DMS53 treated with DMSO at 0.1 percent for 48 hours (cell line): ENCODE data around the gene DLD.
"Not testable (repeated sequence)": the region's sequence is repeated elsewhere in the genome, so short reads cannot be mapped to it uniquely, and the experiment has no call there.

ENCODE experiments used
- DNase-seq: peaks from one replicate; lab custom pipeline; 2025; ENCODE audit not compliant: unreplicated experiment; lab: John Stamatoyannopoulos, UW

DLD gene

GRCh38 chr7:107914831-107915230, 23.8 kb downstream of the DLD start:
- no peak for DNase-seq

DNA sequence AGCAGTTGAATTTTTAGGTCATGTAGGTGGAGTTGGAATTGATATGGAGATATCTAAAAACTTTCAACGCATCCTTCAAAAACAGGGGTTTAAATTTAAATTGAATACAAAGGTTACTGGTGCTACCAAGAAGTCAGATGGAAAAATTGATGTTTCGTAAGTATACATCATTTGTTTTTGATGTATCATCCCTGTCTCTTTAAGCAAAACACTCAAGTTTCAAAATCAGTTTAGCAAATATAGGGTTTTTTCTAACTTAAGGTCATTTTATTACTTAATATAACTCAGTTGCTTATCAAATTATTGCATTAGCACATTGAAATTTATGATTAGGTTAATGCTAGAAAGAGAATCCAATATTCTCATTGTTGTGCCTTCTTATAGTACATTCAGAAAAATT, 24.6 kb downstream of the DLD start:
- DNase-seq: no peak

GRCh38 chr7:107917763-107918651, 27.0 kb downstream of the DLD start:
- no peak for DNase-seq

DNA sequence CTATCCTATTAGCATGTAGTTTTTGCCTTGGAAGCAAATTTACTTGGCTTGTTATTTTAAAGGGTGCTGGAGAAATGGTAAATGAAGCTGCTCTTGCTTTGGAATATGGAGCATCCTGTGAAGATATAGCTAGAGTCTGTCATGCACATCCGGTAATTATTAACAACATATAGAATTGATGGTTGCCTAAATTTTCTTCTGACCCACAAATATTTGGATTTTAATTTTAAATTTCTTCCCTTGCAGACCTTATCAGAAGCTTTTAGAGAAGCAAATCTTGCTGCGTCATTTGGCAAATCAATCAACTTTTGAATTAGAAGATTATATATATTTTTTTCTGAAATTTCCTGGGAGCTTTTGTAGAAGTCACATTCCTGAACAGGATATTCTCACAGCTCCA, 28.0 kb downstream of the DLD start:
- no peak for DNase-seq

- DNase-seq: no peak
Measured at GRCh38 chr7:107920048-107920772, 29.2 kb downstream of the DLD start.

DNA sequence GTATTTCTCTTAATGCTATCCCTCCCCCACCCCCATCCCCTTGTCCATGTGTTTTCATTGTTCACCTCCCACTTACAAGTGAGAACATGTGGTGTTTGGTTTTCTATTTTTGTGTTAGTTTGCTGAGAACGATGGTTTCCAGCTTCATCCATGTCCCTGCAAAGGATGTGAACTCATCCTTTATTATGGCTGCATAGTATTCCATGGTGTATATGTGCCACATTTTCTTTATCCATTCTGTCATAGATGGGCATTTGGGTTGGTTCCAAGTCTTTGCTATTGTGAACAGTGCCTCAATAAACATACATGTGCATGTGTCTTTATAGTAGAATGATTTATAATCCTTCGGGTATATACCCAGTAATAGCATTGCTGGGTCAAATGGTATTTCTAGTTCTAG, 30.8 kb downstream of the DLD start:
- not testable (repeated sequence) for DNase-seq

- DNase-seq: no peak
Measured at GRCh38 chr7:107922886-107923285, 31.9 kb downstream of the DLD start.

GRCh38 chr7:107924841-107925504, 34.0 kb downstream of the DLD start:
- DNase-seq: no peak

DNA sequence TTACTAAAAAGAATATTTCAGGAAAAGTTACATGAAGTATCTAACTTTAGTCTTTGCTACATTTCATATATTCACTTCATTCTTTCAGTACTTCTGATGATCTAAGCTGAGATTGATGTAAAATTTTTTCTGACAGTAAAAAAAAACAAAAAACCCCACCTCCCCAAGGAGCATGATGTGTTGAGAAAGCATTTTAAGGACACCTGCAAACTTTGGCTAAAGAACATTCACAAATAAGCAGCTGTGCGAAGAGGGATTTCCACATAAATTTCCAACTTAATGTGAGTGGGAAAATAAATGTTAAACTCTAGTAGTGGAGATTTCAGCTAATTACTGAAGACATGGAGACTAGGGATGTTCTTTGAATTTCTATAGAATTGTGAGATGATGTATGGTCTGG, 35.5 kb downstream of the DLD start:
- DNase-seq: no peak

GRCh38 chr7:107931740-107932515, 40.9 kb downstream of the DLD start:
- DNase-seq: no peak

DNA sequence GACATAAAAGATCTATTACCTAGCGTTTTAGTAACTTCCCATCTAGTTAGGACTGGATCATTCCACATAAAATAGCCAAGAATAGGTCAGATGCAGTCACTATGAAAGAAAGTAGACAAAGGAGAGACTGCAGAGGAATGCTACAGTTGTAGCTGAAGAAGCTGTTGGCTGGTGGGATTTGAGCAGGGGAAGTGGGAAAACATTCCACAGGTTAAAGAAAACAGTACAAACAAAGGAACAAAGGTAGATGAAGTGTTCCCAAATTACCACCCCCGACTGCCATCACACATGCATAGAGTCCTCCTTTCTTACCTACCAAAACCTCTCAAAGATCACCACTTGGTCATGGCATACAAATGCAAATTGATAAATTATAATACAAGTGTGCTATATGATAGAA, 41.8 kb downstream of the DLD start:
- DNase-seq: no peak

DNA sequence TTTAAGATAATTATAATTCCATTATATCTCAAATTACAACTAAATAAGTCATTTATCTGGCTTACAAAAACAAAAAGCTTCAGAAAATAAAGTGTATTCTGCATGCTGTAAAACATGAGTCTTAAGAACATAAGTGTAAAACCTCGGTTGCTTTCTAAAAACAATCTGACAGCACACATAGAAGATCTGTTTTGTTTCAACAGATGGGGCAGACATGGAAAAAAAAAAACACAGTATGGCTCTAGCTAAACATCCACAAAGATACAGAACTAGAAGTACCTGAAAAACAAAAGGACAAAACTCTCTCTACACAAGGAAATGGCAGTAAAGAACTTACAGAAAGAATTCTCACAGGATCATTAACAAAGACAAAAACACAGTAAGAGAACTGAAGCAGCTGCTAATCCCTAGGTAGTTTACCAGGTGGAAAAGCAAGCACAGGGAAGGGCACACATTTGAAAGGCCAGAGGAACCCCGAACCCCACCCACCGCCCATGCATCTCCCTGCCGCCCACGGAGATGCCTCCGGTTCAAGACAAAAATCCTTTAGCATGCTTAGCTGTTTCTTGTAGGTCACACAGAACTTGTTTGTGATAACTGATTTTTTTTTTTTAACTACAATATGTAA, 42.5 kb downstream of the DLD start:
- DNase-seq: no peak

GRCh38 chr7:107934991-107935770, 44.2 kb downstream of the DLD start:
- peak; percentile 8 for DNase-seq

DNA sequence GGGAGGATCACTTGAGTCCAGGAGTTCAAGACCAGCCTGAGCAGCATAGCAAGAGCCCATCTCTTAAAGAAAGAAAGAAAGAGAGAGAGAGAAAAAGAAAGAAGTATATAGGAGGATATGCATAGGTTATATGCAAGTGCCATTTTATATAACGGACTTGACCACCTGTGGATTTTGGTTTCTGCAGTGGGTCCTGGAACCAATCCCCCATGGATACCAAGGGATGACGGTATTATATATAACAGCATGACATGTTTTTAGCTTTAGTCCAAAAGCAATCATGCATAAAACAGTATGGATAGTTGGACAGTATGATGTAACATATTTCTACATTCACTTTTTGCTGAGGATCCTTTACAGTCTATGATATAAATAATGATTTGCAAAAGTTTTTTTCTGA, 45.3 kb downstream of the DLD start:
- no peak for DNase-seq

DNA sequence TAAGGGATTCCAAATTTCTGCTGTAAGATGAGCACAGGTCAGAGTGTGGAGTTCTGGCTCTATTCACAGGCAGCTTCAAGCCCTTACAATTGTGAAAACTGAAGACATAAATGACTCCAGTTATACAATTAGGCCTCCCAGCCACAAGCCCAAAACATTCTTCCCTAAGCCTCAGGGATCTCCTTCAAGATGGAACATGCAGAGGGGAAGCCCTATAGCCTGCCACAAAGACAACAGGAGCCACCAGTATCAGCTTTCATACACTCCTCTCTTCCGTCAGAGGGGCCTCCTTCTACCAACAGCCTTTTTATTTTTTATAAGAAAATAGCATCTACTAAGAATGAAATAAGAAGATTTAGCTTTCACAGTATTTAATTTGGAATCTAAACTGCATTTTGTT, 46.5 kb downstream of the DLD start:
- DNase-seq: no peak

DNA sequence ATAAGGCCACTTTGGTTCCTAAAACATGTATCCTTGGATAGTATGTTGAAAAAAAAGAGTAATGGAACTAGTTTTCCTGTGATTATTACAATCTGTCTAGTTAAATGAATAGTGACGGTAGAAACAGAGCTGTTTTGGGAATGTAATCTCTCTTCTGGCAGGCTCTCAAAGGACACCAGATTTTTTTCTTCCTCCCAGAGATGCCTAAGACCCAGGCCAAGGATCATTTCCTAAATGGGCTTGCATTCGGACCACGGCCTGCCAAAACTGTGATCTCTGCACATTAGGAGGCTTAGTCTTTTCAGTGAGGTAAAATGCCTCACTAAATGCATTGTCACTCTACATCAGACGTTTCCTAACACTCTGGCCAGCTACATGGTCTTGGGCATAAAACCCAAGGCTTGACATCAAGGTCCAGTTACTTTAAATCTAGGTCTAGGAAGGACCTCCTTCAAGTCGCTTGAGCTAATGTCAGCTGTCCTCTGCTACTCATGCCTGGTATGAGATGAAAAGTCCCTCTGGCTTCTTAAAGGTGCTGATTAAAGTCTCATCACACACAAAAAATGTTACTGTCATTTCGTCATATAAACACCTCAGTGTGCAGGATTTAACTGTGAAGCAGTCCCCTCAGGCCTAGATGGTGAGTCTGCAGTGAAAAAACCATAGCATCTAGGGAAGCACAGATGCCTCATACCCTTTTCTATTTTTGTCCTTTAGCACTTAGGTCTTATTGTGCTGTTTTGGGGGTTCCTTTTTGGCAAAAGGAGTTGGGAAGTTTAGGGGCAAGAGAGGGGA, 47.7 kb downstream of the DLD start:
- no peak for DNase-seq

DNA sequence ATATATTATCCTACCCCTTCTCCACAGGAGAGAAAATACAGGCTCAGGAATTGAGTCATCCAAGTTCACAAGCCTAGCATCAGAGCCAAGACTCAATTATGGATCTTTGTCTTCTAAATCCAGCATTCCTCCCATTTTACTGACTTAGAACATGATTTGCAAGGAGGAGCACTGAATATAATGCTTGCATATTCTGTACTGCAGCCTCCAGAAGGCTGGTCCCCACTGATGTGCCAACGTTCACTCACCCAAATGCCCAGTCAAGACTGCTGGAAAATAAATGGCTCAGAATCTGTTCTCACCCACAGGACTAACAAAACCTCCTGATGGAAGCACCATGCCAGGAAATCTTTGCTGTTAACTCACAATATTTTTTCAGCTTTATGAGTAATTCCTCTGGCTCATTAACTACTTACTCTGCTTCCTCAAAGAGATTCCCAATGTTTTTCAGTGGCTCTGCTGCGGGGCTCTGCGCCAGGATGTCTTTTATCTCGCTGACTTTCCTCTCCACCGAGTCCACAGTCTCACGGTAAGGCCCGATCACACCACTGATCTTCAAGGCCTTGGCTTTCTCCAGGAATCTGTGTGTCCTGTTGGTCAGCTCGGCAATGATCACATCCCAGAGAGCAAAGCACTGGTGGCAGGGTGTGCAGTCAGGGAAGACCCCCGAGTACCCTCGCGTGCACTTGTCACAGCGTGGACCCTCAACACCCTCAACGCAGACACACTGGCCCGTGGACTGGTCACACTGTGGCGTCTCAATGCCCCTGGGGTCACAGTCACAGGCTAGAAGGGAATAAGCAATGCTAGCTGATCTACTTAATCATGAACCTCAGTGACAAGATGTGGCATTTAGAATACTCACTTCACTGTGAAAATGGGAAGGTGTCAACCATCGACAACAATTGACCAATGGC, 48.8 kb downstream of the DLD start:
- DNase-seq: no peak

- no peak for DNase-seq
Measured at GRCh38 chr7:107940951-107941350, 50.0 kb downstream of the DLD start.
